HG02571 (cell line): ENCODE data around the gene DYNLT2.
"Not testable (repeated sequence)": the region's sequence is repeated elsewhere in the genome, so short reads cannot be mapped to it uniquely, and the experiment has no call there.

Experiments
- ATAC-seq: cut with Tn5 transposase; IDR thresholded peaks from one replicate; pipeline ENCODE4 v1.9.1; 2021; ENCODE audit warnings: mild to moderate bottlenecking, moderate library complexity; ENCODE audit not compliant: unreplicated experiment

Gene DYNLT2

GRCh38 chr6:169783971-169784820, 32.8 kb upstream of the DYNLT2 start:
- no peak for ATAC-seq

GRCh38 chr6:169783401-169783800, 32.0 kb upstream of the DYNLT2 start:
- no peak for ATAC-seq

- no peak for ATAC-seq
These were observed 31.6 kb upstream of the DYNLT2 start for GRCh38 chr6:169782966-169783365.

- no peak for ATAC-seq
These were observed 29.3 kb upstream of the DYNLT2 start for GRCh38 chr6:169780571-169781091.

GRCh38 chr6:169779896-169780295, 28.5 kb upstream of the DYNLT2 start:
- no peak for ATAC-seq

GRCh38 chr6:169779092-169779815, 27.9 kb upstream of the DYNLT2 start:
- ATAC-seq = no peak

- ATAC-seq = no peak
These were observed 27.3 kb upstream of the DYNLT2 start for GRCh38 chr6:169778646-169779045.

- ATAC-seq = no peak
These were observed 26.5 kb upstream of the DYNLT2 start for GRCh38 chr6:169777896-169778295.

GRCh38 chr6:169776379-169776778, 25.0 kb upstream of the DYNLT2 start:
- no peak for ATAC-seq

- ATAC-seq = no peak
These were observed 23.9 kb upstream of the DYNLT2 start for GRCh38 chr6:169775321-169775720.

- no peak for ATAC-seq
These were observed 23.0 kb upstream of the DYNLT2 start for GRCh38 chr6:169774347-169774746.

- ATAC-seq = no peak
These were observed 15.8 kb upstream of the DYNLT2 start for GRCh38 chr6:169766921-169767736.

- ATAC-seq = no peak
These were observed 14.9 kb upstream of the DYNLT2 start for GRCh38 chr6:169766232-169766631.

GRCh38 chr6:169765789-169766188, 14.4 kb upstream of the DYNLT2 start:
- not testable (repeated sequence) for ATAC-seq

GRCh38 chr6:169763881-169764280, 12.5 kb upstream of the DYNLT2 start:
- no peak for ATAC-seq

GRCh38 chr6:169763308-169763707, 11.9 kb upstream of the DYNLT2 start:
- ATAC-seq = no peak

- ATAC-seq = no peak
These were observed 3.8 kb upstream of the DYNLT2 start for GRCh38 chr6:169755162-169755561.

- no peak for ATAC-seq
These were observed 777 bp upstream of the DYNLT2 start for GRCh38 chr6:169752074-169752623.

GRCh38 chr6:169746556-169746955, 4.8 kb downstream of the DYNLT2 start:
- ATAC-seq = no peak

- no peak for ATAC-seq
These were observed 6.0 kb downstream of the DYNLT2 start for GRCh38 chr6:169745405-169745804.

GRCh38 chr6:169741344-169741743, 10.0 kb downstream of the DYNLT2 start:
- no peak for ATAC-seq
